ENCODE results near the gene USP54. TPM values are rescaled to one million over a fixed set of nuclear protein-coding genes. Genes with fewer than 3 reads are reported as not detected.

Gene USP54
- total RNA-seq, 2 experiments from 2014 or later: 15.2 to 16.4 TPM

DNA sequence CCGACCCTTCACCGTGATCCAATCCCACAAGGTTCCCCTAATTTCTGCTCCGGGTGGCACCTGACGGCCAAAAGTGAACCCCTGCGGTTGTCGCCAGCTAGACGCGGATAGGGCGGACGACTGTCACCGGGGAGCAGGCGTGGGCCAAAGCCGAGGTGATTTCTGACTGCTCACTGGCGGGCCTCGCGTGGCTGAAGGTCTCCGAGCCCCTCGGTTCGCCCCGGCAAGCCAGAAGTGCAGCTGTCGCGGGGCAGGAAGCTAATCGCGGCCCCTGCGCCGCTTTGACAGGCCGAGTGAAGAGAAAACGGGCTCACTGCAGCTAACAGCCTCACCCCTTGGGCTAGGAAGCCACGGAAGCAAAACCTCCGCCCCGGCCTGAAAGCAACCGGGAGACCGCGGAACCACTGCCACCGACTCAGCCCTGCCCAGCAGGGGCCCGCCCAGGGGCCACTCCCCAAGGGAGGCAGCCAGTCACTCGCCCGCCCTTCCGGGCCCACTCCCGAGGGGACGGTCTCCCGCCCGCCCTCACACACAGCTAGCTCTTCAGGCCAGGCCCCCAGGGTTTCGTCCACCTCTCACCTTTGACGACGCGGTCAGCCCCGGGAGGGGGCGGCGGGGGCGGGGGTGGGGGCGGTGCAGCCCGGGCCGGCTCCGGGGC, 95.8 kb downstream of the USP54 start:
- CTCF ChIA-PET (ENCODE audit: unreplicated experiment): no interaction called here
- DNase-seq (ENCODE audit: low spot score): peak; percentile 88
- H4K20me1 ChIP-seq (ENCODE audit: insufficient read depth, low read length): 0 out of 2 replicates have a peak, but pooled peaks cover 5% of the 10 kb centered on the region
- H3K9me2 ChIP-seq (ENCODE audit: insufficient read depth, low read length): no peaks in the 10 kb centered on the region
- no peak for TF ChIP-seq EZH2phosphoT487 (IDR thresholded peaks at IDR 0.05; ENCODE audit: borderline replicate concordance, low read depth, low read length)
- TF ChIP-seq, protein P1, sequence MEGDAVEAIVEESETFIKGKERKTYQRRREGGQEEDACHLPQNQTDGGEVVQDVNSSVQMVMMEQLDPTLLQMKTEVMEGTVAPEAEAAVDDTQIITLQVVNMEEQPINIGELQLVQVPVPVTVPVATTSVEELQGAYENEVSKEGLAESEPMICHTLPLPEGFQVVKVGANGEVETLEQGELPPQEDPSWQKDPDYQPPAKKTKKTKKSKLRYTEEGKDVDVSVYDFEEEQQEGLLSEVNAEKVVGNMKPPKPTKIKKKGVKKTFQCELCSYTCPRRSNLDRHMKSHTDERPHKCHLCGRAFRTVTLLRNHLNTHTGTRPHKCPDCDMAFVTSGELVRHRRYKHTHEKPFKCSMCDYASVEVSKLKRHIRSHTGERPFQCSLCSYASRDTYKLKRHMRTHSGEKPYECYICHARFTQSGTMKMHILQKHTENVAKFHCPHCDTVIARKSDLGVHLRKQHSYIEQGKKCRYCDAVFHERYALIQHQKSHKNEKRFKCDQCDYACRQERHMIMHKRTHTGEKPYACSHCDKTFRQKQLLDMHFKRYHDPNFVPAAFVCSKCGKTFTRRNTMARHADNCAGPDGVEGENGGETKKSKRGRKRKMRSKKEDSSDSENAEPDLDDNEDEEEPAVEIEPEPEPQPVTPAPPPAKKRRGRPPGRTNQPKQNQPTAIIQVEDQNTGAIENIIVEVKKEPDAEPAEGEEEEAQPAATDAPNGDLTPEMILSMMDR (conservative IDR thresholded peaks at IDR 0.05; ENCODE audit: low read length): no peak
- H3K27ac ChIP-seq (ENCODE audit: low read depth, low read length, poor library complexity, severe bottlenecking): peak overlapping the region; percentile 79
- peaks cover 25% of the 10 kb centered on the region for H3K4me1 ChIP-seq (ENCODE audit: insufficient read depth, low read length, poor library complexity, severe bottlenecking)
- intact Hi-C loops (cut with micrococcal nuclease; ENCODE audit: unreplicated experiment): loop anchor here (2.0 kb wide), 1 partner anchor 83 kb away; no protein-coding TSS in a partner anchor
- peak overlapping the region; percentile 99 for H3K4me2 ChIP-seq (ENCODE audit: low read length)
- peaks cover 24% of the 10 kb centered on the region for H3K36me3 ChIP-seq (ENCODE audit: insufficient read depth, low read length)
- peak overlapping the region; percentile 92 for H3K4me3 ChIP-seq (ENCODE audit: low read depth, low read length, poor library complexity, severe bottlenecking)
- BruUV-seq (replicated peaks): no TSS peak
- no peaks in the 10 kb centered on the region for H3K9me3 ChIP-seq (ENCODE audit: low read length)
- POLR2A ChIA-PET: interaction anchor here (0.6 to 2.0 kb wide), 9 partner anchors 10 to 1387 kb away, joined by 3 to 6 read pairs (median 4); partner anchors contain the start of gene DNAJC9
- H3K79me2 ChIP-seq (ENCODE audit: insufficient read depth, low read depth, low read length): peaks cover 49% of the 10 kb centered on the region
- peak overlapping the region; percentile 50; the same call in 1 of the 2 replicates for H2AFZ ChIP-seq (ENCODE audit: low read length)

DNA sequence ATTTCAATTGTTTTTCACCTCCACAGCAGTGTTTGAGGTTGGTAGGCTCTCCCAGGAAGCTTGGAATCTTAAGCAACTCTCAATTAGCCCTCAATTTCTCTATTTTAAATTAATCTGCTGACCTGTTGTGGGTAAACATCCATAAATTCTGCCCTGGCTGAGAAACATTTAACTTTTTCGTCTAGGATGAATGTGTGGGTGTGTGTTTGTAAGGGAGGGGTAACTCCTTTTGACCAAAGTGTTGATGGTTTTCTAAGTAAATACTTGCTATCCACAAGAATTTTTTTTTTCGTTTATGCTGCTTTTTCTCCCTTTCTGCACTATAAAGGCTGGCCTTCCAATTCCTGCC, 96.3 kb downstream of the USP54 start:
- DNase-seq (ENCODE audit: low spot score): no peak
- H2AFZ ChIP-seq (ENCODE audit: low read length): peak overlapping the region; percentile 50; the same call in 1 of the 2 replicates
- no peaks in the 10 kb centered on the region for H3K9me3 ChIP-seq (ENCODE audit: low read length)
- peak overlapping the region; percentile 92 for H3K4me3 ChIP-seq (ENCODE audit: low read depth, low read length, poor library complexity, severe bottlenecking)
- BruUV-seq (replicated peaks): TSS peak; percentile 74
- CTCF ChIA-PET (ENCODE audit: unreplicated experiment): no interaction called here
- H3K36me3 ChIP-seq (ENCODE audit: insufficient read depth, low read length): peaks cover 27% of the 10 kb centered on the region
- H3K79me2 ChIP-seq (ENCODE audit: insufficient read depth, low read depth, low read length): peaks cover 54% of the 10 kb centered on the region
- peak overlapping the region; percentile 79 for H3K27ac ChIP-seq (ENCODE audit: low read depth, low read length, poor library complexity, severe bottlenecking)
- 0 out of 2 replicates have a peak, but pooled peaks cover 5% of the 10 kb centered on the region for H4K20me1 ChIP-seq (ENCODE audit: insufficient read depth, low read length)
- H3K9me2 ChIP-seq (ENCODE audit: insufficient read depth, low read length): no peaks in the 10 kb centered on the region
- TF ChIP-seq EZH2phosphoT487 (IDR thresholded peaks at IDR 0.05; ENCODE audit: borderline replicate concordance, low read depth, low read length): no peak
- TF ChIP-seq, protein P1 (conservative IDR thresholded peaks at IDR 0.05; ENCODE audit: low read length): no peak
- H3K4me1 ChIP-seq (ENCODE audit: insufficient read depth, low read length, poor library complexity, severe bottlenecking): peaks cover 25% of the 10 kb centered on the region
- H3K4me2 ChIP-seq (ENCODE audit: low read length): peak overlapping the region; percentile 99
- intact Hi-C loops (cut with micrococcal nuclease; ENCODE audit: unreplicated experiment): loop anchor here (2.0 kb wide), 1 partner anchor 82 kb away; no protein-coding TSS in a partner anchor
- POLR2A ChIA-PET: interaction anchor here (0.6 to 2.0 kb wide), 6 partner anchors 10 to 432 kb away, joined by 3 to 5 read pairs (median 4); partner anchors contain the start of gene DNAJC9

DNA sequence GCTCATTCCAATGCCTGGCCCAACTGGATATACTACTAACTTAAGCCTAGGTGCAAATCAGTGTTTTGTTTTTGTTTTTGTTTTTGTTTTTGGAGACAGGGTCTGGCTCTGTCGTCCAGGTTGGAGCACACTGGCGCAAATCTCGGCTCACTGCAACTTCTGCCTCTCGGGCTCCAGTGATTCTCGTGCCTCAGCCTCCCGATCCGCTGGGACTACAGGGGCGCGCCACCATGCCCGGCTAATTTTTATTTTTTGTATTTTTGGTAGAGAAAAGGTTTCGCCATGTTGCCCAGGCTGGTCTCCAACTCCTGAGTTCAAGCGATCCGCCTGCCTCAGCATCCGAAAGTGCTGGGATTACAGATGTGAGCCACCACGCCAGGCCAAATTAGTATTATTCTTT, 96.9 kb downstream of the USP54 start:
- Histone ChIP-seq H3K4me3 (ENCODE audit: low read depth, low read length, poor library complexity, severe bottlenecking) (peak overlapping the region; percentile 92), H3K4me2 (ENCODE audit: low read length) (peak overlapping the region; percentile 99), H3K36me3 (ENCODE audit: insufficient read depth, low read length) (peaks cover 32% of the 10 kb centered on the region), H2AFZ (ENCODE audit: low read length) (no peak overlapping the region), H3K27ac (ENCODE audit: low read depth, low read length, poor library complexity, severe bottlenecking) (no peak overlapping the region), H3K4me1 (ENCODE audit: insufficient read depth, low read length, poor library complexity, severe bottlenecking) (peaks cover 25% of the 10 kb centered on the region), H4K20me1 (ENCODE audit: insufficient read depth, low read length) (0 out of 2 replicates have a peak, but pooled peaks cover 5% of the 10 kb centered on the region), H3K79me2 (ENCODE audit: insufficient read depth, low read depth, low read length) (peaks cover 60% of the 10 kb centered on the region), H3K9me2 (ENCODE audit: insufficient read depth, low read length) (no peaks in the 10 kb centered on the region), H3K9me3 (ENCODE audit: low read length) (no peaks in the 10 kb centered on the region)
- ChIA-PET POLR2A (interaction anchor here (0.5 to 2.0 kb wide), 4 partner anchors 9 to 1020 kb away, joined by 3 to 5 read pairs (median 4); no protein-coding TSS in a partner anchor), CTCF (ENCODE audit: unreplicated experiment) (no interaction called here)
- no TSS peak for BruUV-seq (replicated peaks)
- intact Hi-C loops (cut with micrococcal nuclease; ENCODE audit: unreplicated experiment): loop anchor here (2.0 kb wide), 1 partner anchor 81 kb away; no protein-coding TSS in a partner anchor
- TF ChIP-seq, protein P1 (conservative IDR thresholded peaks at IDR 0.05; ENCODE audit: low read length): no peak
- TF ChIP-seq EZH2phosphoT487 (IDR thresholded peaks at IDR 0.05; ENCODE audit: borderline replicate concordance, low read depth, low read length): no peak
- no peak for DNase-seq (ENCODE audit: low spot score)
